HUES64 (cell line): ENCODE results near the gene KCNK2. TPM values are rescaled to one million over a fixed set of nuclear protein-coding genes. Genes with fewer than 3 reads are reported as not detected.

Experiments
- H3K27ac ChIP-seq: 2 replicates; pipeline ENCODE4 v1.7.0; 2013; ENCODE audit warnings: low read depth, low read length, inconsistent platforms
- H3K27me3 ChIP-seq: 2 replicates; pipeline ENCODE4 v1.6.1; 2013; ENCODE audit warnings: mild to moderate bottlenecking, low read length; ENCODE audit not compliant: insufficient read depth
- H3K36me3 ChIP-seq: 2 replicates; pipeline ENCODE4 v1.6.1; 2013; ENCODE audit warnings: mild to moderate bottlenecking, low read length; ENCODE audit not compliant: insufficient read depth
- H3K4me1 ChIP-seq: 2 replicates; pipeline ENCODE4 v1.6.1; 2013; ENCODE audit warnings: mild to moderate bottlenecking, low read length, moderate library complexity; ENCODE audit not compliant: insufficient read depth
- H3K4me3 ChIP-seq: 2 replicates; pipeline ENCODE4 v1.5.1; 2013; ENCODE audit warnings: mild to moderate bottlenecking, low read length, moderate library complexity
- H3K9ac ChIP-seq: 2 replicates; pipeline ENCODE4 v1.6.1; 2013; ENCODE audit warnings: mild to moderate bottlenecking, low read depth, low read length
- H3K9me3 ChIP-seq: 2 replicates; pipeline ENCODE4 v1.6.1; 2013; ENCODE audit warnings: low read depth, low read length; ENCODE audit not compliant: insufficient read depth
- WGBS: fragments of 150-250, 120-280 bp; methylation state at CpG from one replicate; pipeline ENCODE4 v1.1.7; 2013; ENCODE audit warnings: missing lambda C conversion rate; 5-methylcytosine and 5-hydroxymethylcytosine counted together
- polyA plus RNA-seq, 2 experiments: library from polyadenylated mRNA; stranded (reverse); fragments of 50-300 nt; gene quantifications; one replicate each; pipeline ENCODE4 v1.2.3, GENCODE V29; 2013

The KCNK2 gene
- 1.00 TPM for polyA plus RNA-seq (2013, experiment 1 of 2)
- 0.95 TPM for polyA plus RNA-seq (2013, experiment 2 of 2)

GRCh38 chr1:215082532-215083382 lies at the start of gene KCNK2:
KCNK2 (plus strand) TSS chr1:215082737; CDS start chr1:215083386, 649 bp downstream.
- H3K4me3 ChIP-seq = peak within 1 kb of the TSS; percentile 70
- H3K9me3 ChIP-seq = peaks cover 2% of the 10 kb centered on the region; the same call in 1 of the 2 replicates
- H3K9ac ChIP-seq = no peak within 1 kb of the TSS
- H3K27me3 ChIP-seq = peaks cover 98% of the 10 kb centered on the region
- no peak within 1 kb of the TSS for H3K27ac ChIP-seq
- H3K36me3 ChIP-seq = no peaks in the 10 kb centered on the region
- WGBS = under 1% methylated on average over 80 of the region's 85 CpGs
- 0 out of 2 replicates have a peak, but pooled peaks cover 5% of the 10 kb centered on the region for H3K4me1 ChIP-seq

GRCh38 chr1:215032911-215033526 lies 49.5 kb upstream of the KCNK2 start:
- no peaks in the 10 kb centered on the region for H3K36me3 ChIP-seq
- no CpG with 5 or more reads among the region's 1 CpG for WGBS
- no peaks in the 10 kb centered on the region for H3K4me1 ChIP-seq
- no peaks in the 10 kb centered on the region for H3K27me3 ChIP-seq
- no peak overlapping the region for H3K4me3 ChIP-seq
- no peak overlapping the region for H3K9ac ChIP-seq
- H3K9me3 ChIP-seq = no peaks in the 10 kb centered on the region
- no peak overlapping the region for H3K27ac ChIP-seq

- 84% methylated on average over 2 of the region's 2 CpGs for WGBS
- H3K36me3 ChIP-seq = no peaks in the 10 kb centered on the region
Observed at GRCh38 chr1:215040190-215040589, 42.3 kb upstream of the KCNK2 start.

GRCh38 chr1:215043401-215043800 lies 39.1 kb upstream of the KCNK2 start:
- Histone ChIP-seq H3K4me3 (no peak overlapping the region), H3K9ac (no peak overlapping the region), H3K4me1 (peaks cover 12% of the 10 kb centered on the region; the same call in 1 of the 2 replicates), H3K27me3 (no peaks in the 10 kb centered on the region), H3K36me3 (no peaks in the 10 kb centered on the region), H3K9me3 (no peaks in the 10 kb centered on the region), H3K27ac (no peak overlapping the region)
- no CpG with 5 or more reads among the region's 1 CpG for WGBS

More at GRCh38 chr1:215040190-215040589, 42.3 kb upstream of the KCNK2 start:
- Histone ChIP-seq H3K27me3 (no peaks in the 10 kb centered on the region), H3K27ac (no peak overlapping the region), H3K4me3 (no peak overlapping the region), H3K4me1 (0 out of 2 replicates have a peak, but pooled peaks cover 4% of the 10 kb centered on the region), H3K9ac (no peak overlapping the region), H3K9me3 (no peaks in the 10 kb centered on the region)

GRCh38 chr1:215044151-215044550 lies 38.4 kb upstream of the KCNK2 start:
- Histone ChIP-seq H3K36me3 (no peaks in the 10 kb centered on the region), H3K9ac (no peak overlapping the region), H3K9me3 (no peaks in the 10 kb centered on the region), H3K27ac (no peak overlapping the region), H3K27me3 (no peaks in the 10 kb centered on the region), H3K4me1 (peaks cover 12% of the 10 kb centered on the region; the same call in 1 of the 2 replicates), H3K4me3 (no peak overlapping the region)
- 100% methylated on average over 1 of the region's 3 CpGs for WGBS

- Histone ChIP-seq H3K9me3 (no peaks in the 10 kb centered on the region), H3K4me3 (no peak overlapping the region), H3K27me3 (no peaks in the 10 kb centered on the region), H3K9ac (no peak overlapping the region), H3K36me3 (no peaks in the 10 kb centered on the region), H3K27ac (no peak overlapping the region), H3K4me1 (peaks cover 8% of the 10 kb centered on the region; the same call in 1 of the 2 replicates)
- WGBS = 94% methylated on average over 4 of the region's 5 CpGs
Observed at GRCh38 chr1:215045698-215046308, 36.7 kb upstream of the KCNK2 start.

GRCh38 chr1:215052256-215053015 lies 30.1 kb upstream of the KCNK2 start:
- H3K9me3 ChIP-seq = no peaks in the 10 kb centered on the region
- no peak overlapping the region for H3K4me3 ChIP-seq
- no peak overlapping the region for H3K9ac ChIP-seq
- H3K27ac ChIP-seq = no peak overlapping the region
- no peaks in the 10 kb centered on the region for H3K27me3 ChIP-seq
- no peaks in the 10 kb centered on the region for H3K36me3 ChIP-seq
- H3K4me1 ChIP-seq = peaks cover 20% of the 10 kb centered on the region

GRCh38 chr1:215054266-215054665 lies 28.3 kb upstream of the KCNK2 start:
- Histone ChIP-seq H3K4me1 (peaks cover 19% of the 10 kb centered on the region), H3K36me3 (no peaks in the 10 kb centered on the region), H3K9me3 (no peaks in the 10 kb centered on the region), H3K9ac (no peak overlapping the region), H3K27me3 (no peaks in the 10 kb centered on the region), H3K4me3 (no peak overlapping the region), H3K27ac (no peak overlapping the region)
- WGBS = 92% methylated on average over 6 of the region's 6 CpGs

- Histone ChIP-seq H3K4me1 (peaks cover 19% of the 10 kb centered on the region), H3K9ac (no peak overlapping the region), H3K4me3 (no peak overlapping the region), H3K9me3 (no peaks in the 10 kb centered on the region), H3K36me3 (no peaks in the 10 kb centered on the region), H3K27ac (peak overlapping the region; percentile 0; the same call in 1 of the 2 replicates), H3K27me3 (no peaks in the 10 kb centered on the region)
- WGBS = 81% methylated on average over 2 of the region's 2 CpGs
Observed at GRCh38 chr1:215055281-215055935, 27.1 kb upstream of the KCNK2 start.

GRCh38 chr1:215056584-215056983 lies 26.0 kb upstream of the KCNK2 start:
- Histone ChIP-seq H3K4me3 (no peak overlapping the region), H3K36me3 (no peaks in the 10 kb centered on the region)
- 100% methylated on average over 1 of the region's 1 CpG for WGBS

More at GRCh38 chr1:215056584-215056983, 26.0 kb upstream of the KCNK2 start:
- H3K27ac ChIP-seq = no peak overlapping the region
- H3K9me3 ChIP-seq = no peaks in the 10 kb centered on the region
- peaks cover 19% of the 10 kb centered on the region for H3K4me1 ChIP-seq
- no peaks in the 10 kb centered on the region for H3K27me3 ChIP-seq
- H3K9ac ChIP-seq = no peak overlapping the region
